Trophoblast cell (in vitro differentiated cells and primary cell): ENCODE data around the gene EEFSEC.

Source experiments
- DNase-seq, 2 donors: peaks; one replicate each; pipeline ENCODE4 v3.0.0-alpha.2; 2016
- H2AFZ ChIP-seq: 2 replicates; pipeline ENCODE4 v1.6.1; 2013; ENCODE audit warnings: low read length, moderate library complexity, mild to moderate bottlenecking; ENCODE audit not compliant: insufficient read depth, poor library complexity
- H2AK5ac ChIP-seq: 2 replicates; pipeline ENCODE4 v1.6.1; 2013; ENCODE audit warnings: mild to moderate bottlenecking, low read length
- H2BK120ac ChIP-seq: 2 replicates; pipeline ENCODE4 v1.6.1; 2013; ENCODE audit warnings: low read length, mild to moderate bottlenecking, moderate library complexity; ENCODE audit not compliant: insufficient read depth, poor library complexity
- H2BK12ac ChIP-seq: 2 replicates; pipeline ENCODE4 v1.6.1; 2013; ENCODE audit warnings: mild to moderate bottlenecking, low read length, moderate library complexity
- H2BK5ac ChIP-seq: 2 replicates; pipeline ENCODE4 v1.6.1; 2013; ENCODE audit warnings: low read length, low read depth, moderate library complexity, mild to moderate bottlenecking; ENCODE audit not compliant: poor library complexity
- H3K14ac ChIP-seq: 2 replicates; pipeline ENCODE4 v1.6.1; 2013; ENCODE audit warnings: mild to moderate bottlenecking, low read length
- H3K18ac ChIP-seq: 2 replicates; pipeline ENCODE4 v1.6.1; 2013; ENCODE audit warnings: mild to moderate bottlenecking, low read length
- H3K23ac ChIP-seq: 2 replicates; pipeline ENCODE4 v1.6.1; 2013; ENCODE audit warnings: low read length
- H3K27ac ChIP-seq: 2 replicates; pipeline ENCODE4 v1.5.1; 2013; ENCODE audit warnings: low read depth, mild to moderate bottlenecking, inconsistent platforms, low read length, moderate library complexity
- H3K27me3 ChIP-seq: 2 replicates; pipeline ENCODE4 v1.6.1; 2013; ENCODE audit warnings: inconsistent platforms, mild to moderate bottlenecking, low read length, moderate library complexity; ENCODE audit not compliant: insufficient read depth
- H3K36me3 ChIP-seq, 2 experiments: 1 replicate in 1 of 2; 2 replicates in 1 of 2; pipeline ENCODE4 v1.6.1; 2013; ENCODE audit warnings: low read length in 2 of 2, mild to moderate bottlenecking in 2 of 2, moderate library complexity in 1 of 2; ENCODE audit not compliant: insufficient read depth in 2 of 2, control insufficient read depth in 1 of 2
- H3K4ac ChIP-seq: 2 replicates; pipeline ENCODE4 v1.6.1; 2013; ENCODE audit warnings: low read depth, mild to moderate bottlenecking, low read length, moderate library complexity
- H3K4me1 ChIP-seq, 2 experiments: 1 replicate in 1 of 2; 2 replicates in 1 of 2; pipeline ENCODE4 v1.6.1; 2013; ENCODE audit warnings: low read length in 2 of 2, mild to moderate bottlenecking in 2 of 2, moderate library complexity in 1 of 2; ENCODE audit not compliant: insufficient read depth in 2 of 2, control insufficient read depth in 1 of 2
- H3K4me2 ChIP-seq: 2 replicates; pipeline ENCODE4 v1.6.1; 2013; ENCODE audit warnings: inconsistent platforms, mild to moderate bottlenecking, low read length, moderate library complexity
- H3K4me3 ChIP-seq: 2 replicates; pipeline ENCODE4 v1.5.1; 2013; ENCODE audit warnings: mild to moderate bottlenecking, low read depth, low read length, inconsistent platforms
- H3K79me1 ChIP-seq: one replicate; pipeline ENCODE4 v1.6.1; 2013; ENCODE audit warnings: low read length
- H3K79me2 ChIP-seq: 2 replicates; pipeline ENCODE4 v1.6.1; 2013; ENCODE audit warnings: low read length, mild to moderate bottlenecking; ENCODE audit not compliant: control insufficient read depth, insufficient read depth, poor library complexity
- H3K9ac ChIP-seq: 2 replicates; pipeline ENCODE4 v1.6.1; 2013; ENCODE audit warnings: mild to moderate bottlenecking, low read length
- H3K9me3 ChIP-seq: 2 replicates; pipeline ENCODE4 v1.6.1; 2013; ENCODE audit warnings: low read depth, mild to moderate bottlenecking, control low read depth, inconsistent platforms, low read length; ENCODE audit not compliant: insufficient read depth
- H4K12ac ChIP-seq: 2 replicates; pipeline ENCODE4 v1.6.1; 2013; ENCODE audit warnings: low read depth, mild to moderate bottlenecking, low read length, moderate library complexity
- H4K8ac ChIP-seq: 2 replicates; pipeline ENCODE4 v1.6.1; 2013; ENCODE audit warnings: low read depth, mild to moderate bottlenecking, low read length, moderate library complexity
- H4K91ac ChIP-seq: one replicate; pipeline ENCODE4 v1.6.1; 2013; ENCODE audit warnings: low read depth, mild to moderate bottlenecking, low read length, moderate library complexity
- WGBS: extraction: QIAGEN DNeasy Blood & Tissue Kit; methylation state at CpG from one replicate; pipeline ENCODE4 v1.1.7; 2013; ENCODE audit warnings: missing lambda C conversion rate; ENCODE audit not compliant: insufficient read length, insufficient coverage; ENCODE audit errors: extremely low coverage; 5-methylcytosine and 5-hydroxymethylcytosine counted together

Gene EEFSEC

GRCh38 chr3:128269796-128270195 is 116.5 kb downstream of the EEFSEC start:
- Histone ChIP-seq H2AFZ (no peak overlapping the region), H3K4me3 (no peak overlapping the region), H3K18ac (peak overlapping the region; percentile 31), H3K4me2 (no peak overlapping the region), H3K36me3 (no peaks in the 10 kb centered on the region), H3K79me2 (peaks cover 5% of the 10 kb centered on the region), H3K4me1 (peaks cover 47 to 55% of the 10 kb centered on the region in 2 experiments), H4K8ac (peak overlapping the region; percentile 11), H3K9ac (no peak overlapping the region), H3K27me3 (no peaks in the 10 kb centered on the region), H3K27ac (peak overlapping the region; percentile 60), H3K14ac (peak overlapping the region; percentile 42), H2BK120ac (peak overlapping the region; percentile 78), H3K4ac (peak overlapping the region; percentile 25), H2BK12ac (peak overlapping the region; percentile 13), H2BK5ac (peak overlapping the region; percentile 24), H2AK5ac (peak overlapping the region; percentile 38), H4K91ac (peak overlapping the region; percentile 83), H4K12ac (no peak overlapping the region), H3K79me1 (peaks cover 56% of the 10 kb centered on the region), H3K23ac (no peak overlapping the region), H3K9me3 (peaks cover 4% of the 10 kb centered on the region)
- no peak for DNase-seq
- whole genome bisulfite sequencing = no CpG with 5 or more reads among the region's 3 CpGs

- WGBS = no CpG with 5 or more reads among the region's 7 CpGs
- peaks cover 4% of the 10 kb centered on the region for H3K9me3 ChIP-seq
- peaks cover 65% of the 10 kb centered on the region for H3K79me1 ChIP-seq
- H3K27me3 ChIP-seq = no peaks in the 10 kb centered on the region
- peak; percentile 90 to 96 for DNase-seq
- H3K4me2 ChIP-seq = no peak overlapping the region
- H3K36me3 ChIP-seq = no peaks in the 10 kb centered on the region
- no peak overlapping the region for H3K4me3 ChIP-seq
- H2BK12ac ChIP-seq = peak overlapping the region; percentile 34
- peak overlapping the region; percentile 76 for H2BK5ac ChIP-seq
- peak overlapping the region; percentile 78 for H4K91ac ChIP-seq
- peak overlapping the region; percentile 24 for H4K8ac ChIP-seq
- peaks cover 55 to 61% of the 10 kb centered on the region in 2 experiments for H3K4me1 ChIP-seq
- H3K23ac ChIP-seq = no peak overlapping the region
- no peak overlapping the region for H4K12ac ChIP-seq
- peak overlapping the region; percentile 84 for H2BK120ac ChIP-seq
- peaks cover 7% of the 10 kb centered on the region for H3K79me2 ChIP-seq
- H3K27ac ChIP-seq = peak overlapping the region; percentile 81
- H3K4ac ChIP-seq = peak overlapping the region; percentile 13
- peak overlapping the region; percentile 43 for H3K14ac ChIP-seq
- no peak overlapping the region for H2AFZ ChIP-seq
- peak overlapping the region; percentile 73 for H3K18ac ChIP-seq
- peak overlapping the region; percentile 65 for H2AK5ac ChIP-seq
- no peak overlapping the region for H3K9ac ChIP-seq
Measured at GRCh38 chr3:128270559-128271492, 117.5 kb downstream of the EEFSEC start.

GRCh38 chr3:128271536-128272332 is 118.5 kb downstream of the EEFSEC start:
- peak overlapping the region; percentile 81 for H3K27ac ChIP-seq
- peak overlapping the region; percentile 38 for H4K12ac ChIP-seq
- H3K9me3 ChIP-seq = peaks cover 4% of the 10 kb centered on the region
- H3K79me2 ChIP-seq = peaks cover 7% of the 10 kb centered on the region
- peak overlapping the region; percentile 45 for H3K14ac ChIP-seq
- peak overlapping the region; percentile 76 for H2BK5ac ChIP-seq
- H3K36me3 ChIP-seq = no peaks in the 10 kb centered on the region
- H3K9ac ChIP-seq = no peak overlapping the region
- no peak overlapping the region for H3K23ac ChIP-seq
- peaks cover 51 to 57% of the 10 kb centered on the region in 2 experiments for H3K4me1 ChIP-seq
- peak overlapping the region; percentile 78 for H4K91ac ChIP-seq
- H2AFZ ChIP-seq = no peak overlapping the region
- H3K27me3 ChIP-seq = no peaks in the 10 kb centered on the region
- H3K4ac ChIP-seq = peak overlapping the region; percentile 9
- no peak overlapping the region for H3K4me3 ChIP-seq
- peak overlapping the region; percentile 66 for H2BK12ac ChIP-seq
- peak overlapping the region; percentile 78 for H2AK5ac ChIP-seq
- no peak for DNase-seq
- peak overlapping the region; percentile 84 for H2BK120ac ChIP-seq
- WGBS = no CpG with 5 or more reads among the region's 11 CpGs
- H3K79me1 ChIP-seq = peaks cover 70% of the 10 kb centered on the region
- H4K8ac ChIP-seq = peak overlapping the region; percentile 32
- H3K4me2 ChIP-seq = no peak overlapping the region
- H3K18ac ChIP-seq = peak overlapping the region; percentile 62

GRCh38 chr3:128273109-128273840 is 120.0 kb downstream of the EEFSEC start:
- Histone ChIP-seq H2AK5ac (peak overlapping the region; percentile 25), H2BK12ac (peak overlapping the region; percentile 66), H3K4me1 (peaks cover 48 to 54% of the 10 kb centered on the region in 2 experiments), H3K23ac (no peak overlapping the region), H3K4me2 (no peak overlapping the region), H2BK5ac (peak overlapping the region; percentile 53), H3K4me3 (no peak overlapping the region), H2AFZ (no peak overlapping the region), H2BK120ac (peak overlapping the region; percentile 46), H3K27ac (no peak overlapping the region), H4K12ac (no peak overlapping the region), H3K79me2 (peaks cover 7% of the 10 kb centered on the region), H3K9me3 (peaks cover 4% of the 10 kb centered on the region), H3K36me3 (no peaks in the 10 kb centered on the region), H3K27me3 (no peaks in the 10 kb centered on the region), H3K9ac (no peak overlapping the region), H3K79me1 (peaks cover 74% of the 10 kb centered on the region), H3K4ac (no peak overlapping the region), H3K18ac (peak overlapping the region; percentile 27), H4K91ac (peak overlapping the region; percentile 78), H4K8ac (peak overlapping the region; percentile 64), H3K14ac (peak overlapping the region; percentile 72)
- no CpG with 5 or more reads among the region's 5 CpGs for WGBS
- DNase-seq = peak in 1 of 2 donors; percentile 38
